Stomach (tissue), 4 donors: ENCODE data around the gene MED13L.

Source experiments
- POLR2A ChIP-seq, 4 donors: fragments of 450-650 bp; IDR thresholded peaks; one replicate each; pipeline ENCODE4 v1.6.1; 2016; ENCODE audit warnings: antibody characterized with exemption in 4 of 4, control low read depth in 2 of 4, mild to moderate bottlenecking in 1 of 4, moderate library complexity in 1 of 4
- TF ChIP-seq, protein P1 (sequence below), 7 experiments: fragments of 450-650 bp in 4 of 7; fragments of 200-600 bp in 3 of 7; sonication (generic) in 3 of 7; IDR thresholded peaks; one replicate each; pipeline ENCODE4 v1.5.1; 2016 to 2019; ENCODE audit warnings: antibody characterized with exemption in 7 of 7, control low read depth in 2 of 7, mild to moderate bottlenecking in 1 of 7

DNA sequence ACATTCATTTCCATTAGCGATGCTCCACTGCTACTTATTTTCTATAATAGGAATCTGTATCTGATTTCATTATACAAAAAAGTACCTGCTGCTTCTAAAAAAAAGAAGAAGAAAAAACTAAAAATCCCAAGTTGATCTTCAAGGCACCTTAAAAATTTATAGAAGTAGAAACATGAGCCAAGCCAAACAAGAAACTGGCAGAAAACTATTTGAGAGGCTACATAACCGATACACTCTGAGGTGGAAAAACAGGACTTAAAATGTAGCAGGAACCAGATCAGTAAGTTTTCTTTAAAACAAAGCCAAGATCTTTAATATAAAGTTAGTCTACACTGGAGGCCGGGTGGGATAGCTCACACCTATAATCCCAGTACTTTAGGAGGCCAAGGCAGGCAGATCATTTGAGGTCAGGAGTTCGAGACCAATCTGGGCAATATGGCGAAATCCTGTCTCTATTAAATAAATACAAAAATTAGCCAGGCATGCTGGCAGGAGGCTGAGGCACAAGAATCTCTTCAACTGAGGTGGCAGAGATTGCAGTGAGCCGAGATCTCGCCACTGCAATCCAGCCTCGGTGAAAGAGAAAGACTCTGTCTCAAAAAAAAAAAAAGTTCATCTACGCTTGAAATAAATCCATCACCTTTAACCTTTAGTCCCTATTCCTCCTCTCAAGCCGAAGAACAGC is 278.6 kb downstream of the MED13L start:
- TF ChIP-seq, protein P1, sequence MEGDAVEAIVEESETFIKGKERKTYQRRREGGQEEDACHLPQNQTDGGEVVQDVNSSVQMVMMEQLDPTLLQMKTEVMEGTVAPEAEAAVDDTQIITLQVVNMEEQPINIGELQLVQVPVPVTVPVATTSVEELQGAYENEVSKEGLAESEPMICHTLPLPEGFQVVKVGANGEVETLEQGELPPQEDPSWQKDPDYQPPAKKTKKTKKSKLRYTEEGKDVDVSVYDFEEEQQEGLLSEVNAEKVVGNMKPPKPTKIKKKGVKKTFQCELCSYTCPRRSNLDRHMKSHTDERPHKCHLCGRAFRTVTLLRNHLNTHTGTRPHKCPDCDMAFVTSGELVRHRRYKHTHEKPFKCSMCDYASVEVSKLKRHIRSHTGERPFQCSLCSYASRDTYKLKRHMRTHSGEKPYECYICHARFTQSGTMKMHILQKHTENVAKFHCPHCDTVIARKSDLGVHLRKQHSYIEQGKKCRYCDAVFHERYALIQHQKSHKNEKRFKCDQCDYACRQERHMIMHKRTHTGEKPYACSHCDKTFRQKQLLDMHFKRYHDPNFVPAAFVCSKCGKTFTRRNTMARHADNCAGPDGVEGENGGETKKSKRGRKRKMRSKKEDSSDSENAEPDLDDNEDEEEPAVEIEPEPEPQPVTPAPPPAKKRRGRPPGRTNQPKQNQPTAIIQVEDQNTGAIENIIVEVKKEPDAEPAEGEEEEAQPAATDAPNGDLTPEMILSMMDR (IDR thresholded peaks at IDR 0.05), result no peak
- no peak for TF ChIP-seq POLR2A (IDR thresholded peaks at IDR 0.05)
